Hepatocyte (in vitro differentiated cells): ENCODE results near the gene JMJD8. TPM values are rescaled to one million over a fixed set of nuclear protein-coding genes. Genes with fewer than 3 reads are reported as not detected.
A peak's percentile ranks its signal among the peaks of the same experiment; 100 is the strongest.

ENCODE experiments used
- DNase-seq: peaks from one replicate; pipeline ENCODE4 v3.0.0-alpha.2; 2016; ENCODE audit warnings: low spot score
- H2AFZ ChIP-seq: fragments of 200-600 bp; sonication (generic); 2 replicates; pipeline ENCODE4 v1.6.0; 2016; ENCODE audit warnings: antibody characterized with exemption, mild to moderate bottlenecking
- H3K27ac ChIP-seq: fragments of 200-600 bp; sonication (generic); 2 replicates; pipeline ENCODE4 v1.5.1; 2016; ENCODE audit warnings: mild to moderate bottlenecking
- H3K27me3 ChIP-seq: fragments of 200-600 bp; sonication (generic); 2 replicates; pipeline ENCODE4 v1.6.1; 2016
- H3K36me3 ChIP-seq: fragments of 200-600 bp; sonication (generic); replicated peaks from 2 replicates; pipeline ENCODE4 v1.5.1; 2016; ENCODE audit warnings: low read depth; ENCODE audit not compliant: insufficient read depth
- H3K4me1 ChIP-seq: fragments of 200-600 bp; sonication (generic); 2 replicates; pipeline ENCODE4 v1.5.1; 2016; ENCODE audit warnings: mild to moderate bottlenecking, moderate library complexity; ENCODE audit not compliant: insufficient read depth
- H3K4me2 ChIP-seq: fragments of 200-600 bp; sonication (generic); 2 replicates; pipeline ENCODE4 v1.6.0; 2016
- H3K4me3 ChIP-seq: fragments of 200-600 bp; sonication (generic); 2 replicates; pipeline ENCODE4 v1.5.1; 2016; ENCODE audit warnings: mild to moderate bottlenecking
- H3K79me2 ChIP-seq: fragments of 200-600 bp; sonication (generic); 2 replicates; pipeline ENCODE4 v1.6.0; 2017; ENCODE audit warnings: mild to moderate bottlenecking
- H3K9me2 ChIP-seq: fragments of 200-600 bp; sonication (generic); replicated peaks from 2 replicates; pipeline ENCODE4 v1.6.0; 2017; ENCODE audit warnings: mild to moderate bottlenecking; ENCODE audit not compliant: insufficient read depth
- H3K9me3 ChIP-seq: fragments of 200-600 bp; sonication (generic); 2 replicates; pipeline ENCODE4 v1.5.1; 2016; ENCODE audit warnings: low read depth, mild to moderate bottlenecking
- H4K20me1 ChIP-seq: fragments of 200-600 bp; sonication (generic); 2 replicates; pipeline ENCODE4 v1.6.0; 2016; ENCODE audit warnings: mild to moderate bottlenecking; ENCODE audit not compliant: insufficient read depth, poor library complexity, severe bottlenecking
- EZH2 ChIP-seq: fragments of 200-600 bp; sonication (generic); IDR thresholded peaks from 2 replicates; pipeline ENCODE4 v1.6.1; 2016; ENCODE audit warnings: antibody characterized with exemption, mild to moderate bottlenecking, borderline replicate concordance
- EZH2phosphoT487 ChIP-seq: fragments of 200-600 bp; sonication (generic); IDR thresholded peaks from one replicate; pipeline ENCODE4 v1.6.1; 2018; ENCODE audit warnings: antibody characterized with exemption, mild to moderate bottlenecking, low read depth, moderate library complexity; ENCODE audit not compliant: unreplicated experiment, severe bottlenecking
- WGBS: methylation state at CpG from one replicate; pipeline ENCODE4 v1.1.6; 2016; ENCODE audit warnings: low lambda C conversion rate; ENCODE audit errors: missing lambda C conversion rate; 5-methylcytosine and 5-hydroxymethylcytosine counted together
- polyA plus RNA-seq: library from polyadenylated mRNA; unstranded; fragments of >200 nt; fragmentation: Nextera tagmentation; extraction: Ambion mirVana; gene quantifications from 2 replicates; pipeline ENCODE4 v1.2.1, GENCODE V29; 2016
- total RNA-seq: library from RNA; depleted of rRNA; stranded (reverse); fragments of >200 nt; gene quantifications from 2 replicates; pipeline ENCODE4 v1.2.3, GENCODE V29; 2014
- TF ChIP-seq, protein P1 (sequence below): fragments of 200-600 bp; sonication (generic); IDR thresholded peaks from 2 replicates; pipeline ENCODE4 v1.5.1; 2016; ENCODE audit warnings: antibody characterized with exemption, mild to moderate bottlenecking; ENCODE audit not compliant: poor library complexity

JMJD8 gene, protein sequence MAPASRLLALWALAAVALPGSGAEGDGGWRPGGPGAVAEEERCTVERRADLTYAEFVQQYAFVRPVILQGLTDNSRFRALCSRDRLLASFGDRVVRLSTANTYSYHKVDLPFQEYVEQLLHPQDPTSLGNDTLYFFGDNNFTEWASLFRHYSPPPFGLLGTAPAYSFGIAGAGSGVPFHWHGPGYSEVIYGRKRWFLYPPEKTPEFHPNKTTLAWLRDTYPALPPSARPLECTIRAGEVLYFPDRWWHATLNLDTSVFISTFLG
- 44.3 and 47.8 TPM in 2 replicates for total RNA-seq
- polyA plus RNA-seq = 83.4 and 84.3 TPM in 2 replicates

DNA sequence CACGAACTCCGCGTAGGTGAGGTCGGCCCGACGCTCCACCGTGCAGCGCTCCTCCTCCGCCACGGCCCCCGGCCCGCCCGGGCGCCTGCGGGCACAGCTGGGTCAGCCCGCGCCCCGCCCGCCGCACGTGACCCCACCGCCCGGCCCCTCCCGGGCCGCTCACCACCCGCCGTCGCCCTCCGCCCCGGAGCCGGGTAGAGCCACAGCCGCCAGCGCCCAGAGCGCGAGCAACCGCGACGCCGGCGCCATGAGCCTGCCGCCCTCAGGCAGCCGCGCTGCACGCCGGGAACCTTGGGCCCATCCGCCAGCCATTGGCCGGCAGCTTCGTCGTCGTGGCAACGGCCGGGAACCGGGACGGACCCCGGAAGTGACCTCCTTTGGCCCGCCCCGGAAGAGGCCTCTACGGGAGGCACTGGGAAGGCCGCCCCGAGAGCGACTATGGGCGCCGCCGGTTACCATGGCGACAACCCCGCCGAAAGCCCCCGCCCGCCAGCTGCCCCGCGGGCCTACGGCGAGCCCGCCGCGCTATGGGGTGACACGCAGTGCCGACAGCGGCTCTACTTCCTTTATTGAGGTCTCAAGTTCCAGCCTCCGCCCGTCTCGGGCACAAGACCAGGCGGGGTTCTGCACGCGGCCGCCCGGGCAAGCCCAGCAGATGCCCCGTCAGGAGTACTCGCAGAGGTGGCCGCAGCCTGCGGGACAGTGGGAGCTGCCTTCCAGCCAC is at the start of gene JMJD8:
Gene JMJD8 (minus strand): TSS at position 264 of the 724 bp plus-strand sequence. CDS start 15 bp downstream, at position 249.
- no peaks in the 10 kb centered on the region for H3K9me2 ChIP-seq
- peak within 1 kb of the TSS; percentile 56 for H2AFZ ChIP-seq
- no peaks in the 10 kb centered on the region for H3K36me3 ChIP-seq
- peaks cover 27% of the 10 kb centered on the region for H4K20me1 ChIP-seq
- DNase-seq = peak; percentile 98
- H3K4me2 ChIP-seq = peak within 1 kb of the TSS; percentile 98
- H3K9me3 ChIP-seq = no peaks in the 10 kb centered on the region
- no peaks in the 10 kb centered on the region for H3K27me3 ChIP-seq
- peak within 1 kb of the TSS; percentile 81 for H3K27ac ChIP-seq
- peak within 1 kb of the TSS; percentile 57 for H3K4me3 ChIP-seq
- TF ChIP-seq EZH2 = no peak
- TF ChIP-seq, protein P1, sequence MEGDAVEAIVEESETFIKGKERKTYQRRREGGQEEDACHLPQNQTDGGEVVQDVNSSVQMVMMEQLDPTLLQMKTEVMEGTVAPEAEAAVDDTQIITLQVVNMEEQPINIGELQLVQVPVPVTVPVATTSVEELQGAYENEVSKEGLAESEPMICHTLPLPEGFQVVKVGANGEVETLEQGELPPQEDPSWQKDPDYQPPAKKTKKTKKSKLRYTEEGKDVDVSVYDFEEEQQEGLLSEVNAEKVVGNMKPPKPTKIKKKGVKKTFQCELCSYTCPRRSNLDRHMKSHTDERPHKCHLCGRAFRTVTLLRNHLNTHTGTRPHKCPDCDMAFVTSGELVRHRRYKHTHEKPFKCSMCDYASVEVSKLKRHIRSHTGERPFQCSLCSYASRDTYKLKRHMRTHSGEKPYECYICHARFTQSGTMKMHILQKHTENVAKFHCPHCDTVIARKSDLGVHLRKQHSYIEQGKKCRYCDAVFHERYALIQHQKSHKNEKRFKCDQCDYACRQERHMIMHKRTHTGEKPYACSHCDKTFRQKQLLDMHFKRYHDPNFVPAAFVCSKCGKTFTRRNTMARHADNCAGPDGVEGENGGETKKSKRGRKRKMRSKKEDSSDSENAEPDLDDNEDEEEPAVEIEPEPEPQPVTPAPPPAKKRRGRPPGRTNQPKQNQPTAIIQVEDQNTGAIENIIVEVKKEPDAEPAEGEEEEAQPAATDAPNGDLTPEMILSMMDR = no peak
- no peak for TF ChIP-seq EZH2phosphoT487
- peaks cover 40% of the 10 kb centered on the region for H3K79me2 ChIP-seq
- H3K4me1 ChIP-seq = peaks cover 31% of the 10 kb centered on the region
- WGBS = 20% methylated on average over 44 of the region's 91 CpGs

DNA sequence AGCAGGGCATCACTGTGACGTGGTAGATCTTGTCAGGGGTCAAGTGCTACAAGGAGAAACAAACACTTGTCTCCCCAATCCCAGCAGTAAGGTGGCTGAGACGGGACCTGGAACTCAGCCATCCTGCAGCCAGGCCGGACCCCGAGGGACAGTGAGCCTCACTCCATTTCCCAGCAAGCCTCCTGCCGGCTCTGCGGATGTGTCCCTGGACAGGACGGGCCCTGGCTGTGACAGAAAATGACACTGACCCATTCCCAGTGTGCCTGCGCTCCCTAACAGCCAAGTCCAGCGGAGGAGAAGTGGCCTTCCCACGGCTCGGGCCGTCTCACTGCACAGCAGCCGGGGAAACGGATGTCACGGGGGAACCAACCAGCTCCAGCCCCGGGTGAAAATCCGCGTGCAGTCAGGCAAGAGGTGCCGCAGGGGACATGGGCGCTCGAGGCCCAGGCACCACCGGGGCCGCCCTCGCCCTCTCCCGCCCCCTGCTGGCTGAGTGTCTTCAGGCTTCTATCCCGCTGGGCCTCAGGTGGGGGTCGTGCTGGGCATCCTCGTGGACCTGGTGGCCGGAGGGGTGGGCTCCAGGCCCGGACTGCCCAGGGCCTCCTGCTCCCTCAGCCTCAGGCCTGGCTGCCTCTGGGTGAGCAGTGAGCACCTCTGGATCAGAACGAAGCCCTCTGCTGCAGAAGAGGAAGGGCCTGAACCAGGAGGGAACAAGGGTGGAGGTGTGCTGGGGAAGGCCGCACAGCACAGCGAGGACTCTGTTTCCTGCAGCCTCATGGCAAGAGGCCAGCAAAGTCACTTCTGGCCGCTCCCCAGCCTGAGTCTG is 49.5 kb upstream of the JMJD8 start:
- Histone ChIP-seq H3K4me1 (peaks cover 3% of the 10 kb centered on the region), H3K4me2 (no peak overlapping the region), H3K79me2 (no peaks in the 10 kb centered on the region), H3K9me3 (no peaks in the 10 kb centered on the region), H3K27ac (no peak overlapping the region), H3K4me3 (no peak overlapping the region), H3K36me3 (no peaks in the 10 kb centered on the region), H3K27me3 (no peaks in the 10 kb centered on the region), H2AFZ (no peak overlapping the region), H4K20me1 (no peaks in the 10 kb centered on the region), H3K9me2 (no peaks in the 10 kb centered on the region)
- 93% methylated on average over 33 of the region's 34 CpGs for WGBS
- DNase-seq = no peak
- TF ChIP-seq, protein P1 = peak; percentile 11
- TF ChIP-seq EZH2phosphoT487 = no peak

DNA sequence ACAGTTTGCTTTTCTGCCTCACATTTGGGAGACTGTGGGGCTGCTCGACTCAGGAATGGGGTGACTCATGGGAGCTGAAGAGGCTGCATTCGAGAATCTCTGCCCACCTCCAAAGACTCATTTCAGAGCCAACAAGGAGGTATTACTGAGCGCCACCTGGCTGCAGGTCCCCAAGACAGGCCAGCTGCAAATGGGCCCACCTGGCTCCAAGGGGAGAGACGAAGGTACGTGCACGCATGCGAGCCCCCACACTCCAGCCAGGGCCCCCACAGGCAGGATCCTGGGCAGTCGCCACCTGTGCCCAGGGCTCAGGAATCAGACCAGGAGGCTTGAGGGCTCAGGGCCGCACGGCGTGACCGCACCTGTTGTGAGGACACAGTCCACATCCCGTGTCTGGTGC is 48.8 kb upstream of the JMJD8 start:
- no peak for DNase-seq
- 88% methylated on average over 13 of the region's 13 CpGs for WGBS
- Histone ChIP-seq H3K27ac (no peak overlapping the region), H4K20me1 (no peaks in the 10 kb centered on the region), H3K4me2 (no peak overlapping the region), H2AFZ (no peak overlapping the region), H3K36me3 (no peaks in the 10 kb centered on the region), H3K9me2 (no peaks in the 10 kb centered on the region), H3K27me3 (no peaks in the 10 kb centered on the region), H3K9me3 (no peaks in the 10 kb centered on the region), H3K4me1 (peaks cover 8% of the 10 kb centered on the region), H3K4me3 (no peak overlapping the region), H3K79me2 (no peaks in the 10 kb centered on the region)
- TF ChIP-seq EZH2 (no peak), EZH2phosphoT487 (no peak)
- TF ChIP-seq, protein P1 = no peak
